Astrocyte of the spinal cord (primary cell): ENCODE results near the gene TRIM41.

Source experiments
- DNase-seq: peaks from one replicate; pipeline ENCODE4 v3.0.0; 2011; ENCODE audit warnings: low read depth, low spot score
- H3K4me3 ChIP-seq: 2 replicates; pipeline ENCODE4 v1.5.1; 2011; ENCODE audit warnings: low read depth, mild to moderate bottlenecking, low read length, moderate library complexity
- in situ Hi-C: cut with HindIII; loops from 2 replicates; pipeline ENCODE4 v1.10.0; 2017; ENCODE audit warnings: low sequenced_read_pairs
- TF ChIP-seq, protein P1 (sequence below): IDR thresholded peaks from 2 replicates; pipeline ENCODE4 v1.5.1; 2012; ENCODE audit warnings: low read depth, mild to moderate bottlenecking, low read length, inconsistent platforms

TRIM41 gene

GRCh38 chr5:181233801-181234454 is 10.8 kb downstream of the TRIM41 start:
- H3K4me3 ChIP-seq, result no peak overlapping the region

GRCh38 chr5:181234455-181235306 is 11.6 kb downstream of the TRIM41 start:
- TF ChIP-seq, protein P1, sequence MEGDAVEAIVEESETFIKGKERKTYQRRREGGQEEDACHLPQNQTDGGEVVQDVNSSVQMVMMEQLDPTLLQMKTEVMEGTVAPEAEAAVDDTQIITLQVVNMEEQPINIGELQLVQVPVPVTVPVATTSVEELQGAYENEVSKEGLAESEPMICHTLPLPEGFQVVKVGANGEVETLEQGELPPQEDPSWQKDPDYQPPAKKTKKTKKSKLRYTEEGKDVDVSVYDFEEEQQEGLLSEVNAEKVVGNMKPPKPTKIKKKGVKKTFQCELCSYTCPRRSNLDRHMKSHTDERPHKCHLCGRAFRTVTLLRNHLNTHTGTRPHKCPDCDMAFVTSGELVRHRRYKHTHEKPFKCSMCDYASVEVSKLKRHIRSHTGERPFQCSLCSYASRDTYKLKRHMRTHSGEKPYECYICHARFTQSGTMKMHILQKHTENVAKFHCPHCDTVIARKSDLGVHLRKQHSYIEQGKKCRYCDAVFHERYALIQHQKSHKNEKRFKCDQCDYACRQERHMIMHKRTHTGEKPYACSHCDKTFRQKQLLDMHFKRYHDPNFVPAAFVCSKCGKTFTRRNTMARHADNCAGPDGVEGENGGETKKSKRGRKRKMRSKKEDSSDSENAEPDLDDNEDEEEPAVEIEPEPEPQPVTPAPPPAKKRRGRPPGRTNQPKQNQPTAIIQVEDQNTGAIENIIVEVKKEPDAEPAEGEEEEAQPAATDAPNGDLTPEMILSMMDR, result no peak
- no peak overlapping the region for H3K4me3 ChIP-seq
- DNase-seq, result no peak
- in situ Hi-C loops, result no loop called here

More at GRCh38 chr5:181233801-181234454, 10.8 kb downstream of the TRIM41 start:
- DNase-seq, result no peak
- in situ Hi-C loops, result no loop called here
- TF ChIP-seq, protein P1, result no peak

- DNase-seq, result no peak
- in situ Hi-C loops, result no loop called here
- TF ChIP-seq, protein P1, result no peak
- no peak overlapping the region for H3K4me3 ChIP-seq
Observed at GRCh38 chr5:181235323-181235688, 12.2 kb downstream of the TRIM41 start.

GRCh38 chr5:181235689-181236366 is 12.7 kb downstream of the TRIM41 start:
- H3K4me3 ChIP-seq, result no peak overlapping the region
- TF ChIP-seq, protein P1, result no peak
- in situ Hi-C loops, result no loop called here
- no peak for DNase-seq

DNA sequence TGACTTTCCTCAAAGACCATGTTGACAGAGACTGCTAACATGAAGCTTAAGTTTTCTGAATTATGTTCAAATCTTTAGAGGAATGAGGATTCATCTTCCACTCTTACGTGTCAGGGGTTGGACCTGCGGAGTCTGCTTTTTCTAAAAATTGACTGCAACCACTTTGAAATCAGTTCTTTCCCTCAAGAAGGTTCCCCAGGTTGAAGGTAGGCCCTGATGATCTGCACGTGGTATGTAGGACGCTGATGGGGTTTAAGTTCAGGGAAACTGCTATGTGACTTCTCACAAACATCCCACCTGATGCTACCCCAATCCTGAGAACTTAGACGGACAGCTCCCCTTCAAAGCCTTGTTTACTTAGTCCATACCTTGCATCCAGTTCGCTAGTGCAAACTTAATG is 13.4 kb downstream of the TRIM41 start:
- DNase-seq, result no peak
- TF ChIP-seq, protein P1, result no peak
- in situ Hi-C loops, result no loop called here
- H3K4me3 ChIP-seq, result no peak overlapping the region

GRCh38 chr5:181236954-181237641 is 14.0 kb downstream of the TRIM41 start:
- TF ChIP-seq, protein P1, result no peak
- H3K4me3 ChIP-seq, result no peak overlapping the region
- in situ Hi-C loops, result no loop called here
- DNase-seq, result no peak
